ENCODE data around the gene ARHGAP6.

Gene ARHGAP6

GRCh38 chrX:11665168-11666111 is at the start of gene ARHGAP6:
Gene ARHGAP6 (minus strand): TSS chrX:11665920. CDS start chrX:11664828, 1,092 bp downstream.
- no peak for DNase-seq (ENCODE audit: low read depth)

DNA sequence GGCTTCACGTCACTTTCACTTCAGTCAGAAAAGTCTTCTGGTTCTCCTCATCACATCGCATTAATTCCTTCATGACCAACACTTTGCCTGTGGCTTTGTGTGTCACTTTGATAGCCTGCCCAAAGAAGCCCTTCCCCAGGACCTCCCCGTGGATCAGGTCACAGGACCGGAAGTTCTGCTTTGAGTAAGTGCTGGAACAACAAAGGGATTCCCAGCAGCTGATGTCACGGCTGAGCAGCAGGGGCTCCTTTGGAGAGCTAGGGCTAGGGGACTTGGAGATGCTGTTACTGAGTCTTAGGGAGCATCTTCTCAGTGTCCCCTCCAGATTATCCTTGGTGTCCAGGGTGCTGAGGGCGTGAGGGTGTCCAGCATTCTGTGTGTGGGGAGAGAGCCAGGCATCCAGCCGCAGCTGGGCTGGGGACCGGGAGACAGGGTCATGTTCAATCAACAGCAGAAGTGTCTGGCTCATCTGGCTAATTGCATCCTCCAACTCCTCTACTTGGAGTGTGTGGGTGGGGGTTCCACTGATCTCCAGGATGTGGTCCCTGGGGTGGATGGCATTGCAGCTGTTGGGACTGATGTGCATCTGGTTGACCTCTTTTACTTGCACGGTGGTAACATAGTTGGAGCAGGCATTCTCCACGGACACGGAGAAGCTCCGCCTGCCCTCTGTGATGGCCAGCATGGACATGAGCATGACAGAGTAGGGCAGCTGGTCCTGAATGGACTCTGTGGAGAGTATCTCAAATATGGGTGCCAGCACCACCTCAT is 39.2 kb upstream of the ARHGAP6 start:
- no peak for DNase-seq (ENCODE audit: low read depth)

- no peak for DNase-seq (ENCODE audit: low read depth)
Measured at GRCh38 chrX:11703855-11704254, 38.1 kb upstream of the ARHGAP6 start.

- DNase-seq (ENCODE audit: low read depth) = no peak
Measured at GRCh38 chrX:11702965-11703631, 37.4 kb upstream of the ARHGAP6 start.

- no peak for DNase-seq (ENCODE audit: low read depth)
Measured at GRCh38 chrX:11702420-11702819, 36.7 kb upstream of the ARHGAP6 start.

DNA sequence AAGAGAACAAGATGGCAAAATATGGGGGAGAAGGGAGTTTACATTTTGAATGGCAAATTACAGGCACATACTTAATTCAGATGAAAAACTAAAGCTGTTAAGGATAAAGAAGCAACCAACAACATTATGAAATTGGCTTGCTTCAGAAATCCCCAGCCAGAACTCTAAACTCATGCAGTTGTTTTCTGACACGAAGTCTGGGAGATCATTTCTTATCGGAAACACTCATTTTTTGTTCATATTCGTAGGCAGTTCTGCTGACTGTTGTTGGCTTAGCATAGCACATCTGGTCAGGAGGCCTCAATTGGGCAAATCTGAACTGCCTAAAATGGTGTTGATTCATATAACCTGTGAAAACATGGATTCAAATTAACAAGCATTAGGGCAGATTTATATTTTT is 33.0 kb upstream of the ARHGAP6 start:
- DNase-seq (ENCODE audit: low read depth) = no peak

GRCh38 chrX:11688201-11688600 is 22.5 kb upstream of the ARHGAP6 start:
- no peak for DNase-seq (ENCODE audit: low read depth)

GRCh38 chrX:11687157-11687556 is 21.4 kb upstream of the ARHGAP6 start:
- no peak for DNase-seq (ENCODE audit: low read depth)

GRCh38 chrX:11683057-11683456 is 17.3 kb upstream of the ARHGAP6 start:
- DNase-seq (ENCODE audit: low read depth) = no peak

DNA sequence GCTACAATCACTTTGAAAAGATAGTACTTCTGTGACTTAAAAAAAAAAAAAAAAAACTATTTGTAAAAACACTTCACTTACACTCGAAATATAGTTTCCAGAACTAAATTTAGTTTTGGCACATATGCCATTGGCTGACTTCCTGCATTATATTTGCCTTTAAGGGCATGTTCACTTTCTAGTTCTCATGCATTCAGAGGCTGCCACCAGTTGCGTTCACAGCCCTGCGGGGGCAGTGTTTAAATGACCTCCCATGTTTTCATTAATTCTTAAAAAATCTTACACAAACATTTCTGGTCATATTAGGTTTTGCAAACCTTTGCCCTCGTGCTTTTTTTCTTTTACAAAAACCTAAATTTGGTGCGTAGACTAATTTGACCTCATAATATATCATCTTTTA is 12.4 kb upstream of the ARHGAP6 start:
- DNase-seq (ENCODE audit: low read depth) = no peak

- DNase-seq (ENCODE audit: low read depth) = no peak
Measured at GRCh38 chrX:11672213-11672612, 6.5 kb upstream of the ARHGAP6 start.

DNA sequence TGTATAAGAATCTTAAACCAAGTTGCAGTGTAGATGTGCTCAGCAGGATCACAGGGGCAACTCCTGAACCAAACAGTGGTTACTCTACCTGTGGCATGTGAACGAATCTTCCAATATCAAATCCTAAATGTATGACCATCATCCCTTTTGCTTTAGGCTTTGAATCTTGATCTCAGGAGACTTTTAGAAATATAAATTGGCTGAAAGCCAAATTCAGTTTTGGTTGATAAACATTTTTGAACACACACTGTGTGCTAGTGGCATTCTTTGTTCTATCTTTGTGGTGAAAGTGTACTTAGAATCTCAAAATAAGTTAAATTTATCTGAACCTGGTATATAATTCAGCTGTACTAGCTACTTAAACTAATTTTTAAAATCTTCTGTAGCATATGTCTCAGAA is 4.6 kb upstream of the ARHGAP6 start:
- no peak for DNase-seq (ENCODE audit: low read depth)

- DNase-seq (ENCODE audit: low read depth) = no peak
Measured at GRCh38 chrX:11666952-11667685, 1.4 kb upstream of the ARHGAP6 start.

- DNase-seq (ENCODE audit: low read depth) = no peak
Measured at GRCh38 chrX:11666164-11666563, 444 bp upstream of the ARHGAP6 start.

DNA sequence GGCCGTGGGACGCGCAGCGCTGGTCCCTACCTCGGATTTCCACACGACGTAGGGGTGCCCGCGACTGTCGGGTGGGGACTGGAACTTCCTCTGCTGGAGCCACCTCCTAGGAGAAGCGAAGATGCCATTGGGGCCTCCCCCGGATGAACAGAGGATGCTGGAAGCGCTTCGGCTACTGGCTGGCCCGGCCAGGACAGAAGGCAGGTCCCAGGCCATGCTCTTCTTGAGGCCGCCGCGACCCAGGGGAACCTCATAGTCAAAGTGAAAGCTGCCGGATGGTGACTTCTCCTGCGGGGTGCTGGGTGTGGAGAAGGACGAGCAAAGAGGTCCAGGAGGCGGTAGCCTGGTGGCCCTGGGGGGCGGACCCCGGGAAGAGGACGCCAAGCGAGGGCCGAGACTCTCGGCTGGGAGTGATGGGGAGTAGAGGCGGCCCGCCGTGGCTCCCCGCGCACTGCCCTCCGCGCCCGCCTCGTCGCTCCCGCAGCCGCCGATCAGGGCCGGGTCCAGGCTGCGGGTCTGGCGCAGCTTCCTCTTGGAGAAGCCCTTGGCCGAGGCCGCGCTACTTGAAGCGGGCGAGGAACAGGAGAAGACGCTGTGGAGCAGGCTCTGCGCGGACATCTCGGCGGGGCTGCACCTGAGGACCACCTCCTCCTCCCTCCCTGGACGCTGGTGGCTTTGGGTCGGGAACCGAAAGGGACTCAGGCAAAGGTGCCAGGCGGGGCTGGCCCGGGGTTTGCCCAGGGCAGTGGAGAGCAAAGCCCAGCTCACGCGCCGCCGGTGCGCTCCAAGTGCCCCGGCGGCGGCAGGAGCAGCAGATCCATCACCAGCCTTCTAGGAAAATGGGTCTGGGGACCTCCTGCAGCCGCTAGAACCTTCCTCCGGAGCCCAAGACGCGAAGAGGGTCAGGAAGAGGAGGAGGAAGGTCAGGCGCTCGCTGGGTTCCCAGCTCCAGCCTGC is 1.2 kb downstream of the ARHGAP6 start:
- no peak for DNase-seq (ENCODE audit: low read depth)

- no peak for DNase-seq (ENCODE audit: low read depth)
Measured at GRCh38 chrX:11663875-11664210, 1.9 kb downstream of the ARHGAP6 start.

DNA sequence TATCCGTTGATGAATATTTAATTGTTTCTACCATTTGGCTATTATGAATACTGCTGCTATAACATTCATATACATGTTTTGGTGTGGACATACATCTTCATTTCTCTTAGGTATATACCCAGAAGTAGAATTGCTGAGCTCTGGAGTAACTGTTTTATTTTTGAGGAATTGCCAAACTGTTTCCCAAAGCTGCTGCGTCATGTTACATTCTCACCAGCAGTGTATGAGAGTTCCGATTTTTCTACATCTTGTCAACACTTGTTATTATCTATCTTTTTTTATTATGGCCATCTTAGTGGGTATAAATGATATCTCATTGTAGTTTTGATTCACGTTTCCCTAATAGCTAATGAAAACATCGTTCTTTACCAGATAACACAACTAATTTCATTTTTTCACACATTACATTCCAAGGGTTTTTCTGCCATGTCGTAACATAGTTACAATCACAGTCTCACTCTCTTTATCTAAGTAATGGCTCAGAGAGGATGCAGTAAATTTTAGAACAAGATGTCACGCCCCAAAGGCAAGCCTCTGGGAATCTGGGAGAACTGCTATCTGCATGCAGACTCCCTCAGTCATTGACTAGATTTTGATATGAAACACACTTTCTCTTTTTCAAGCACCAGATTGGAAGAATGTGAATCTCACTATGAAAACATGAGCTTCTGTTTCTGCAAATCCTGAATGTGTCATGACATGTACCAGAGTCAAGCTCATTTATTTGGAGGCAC is 10.3 kb downstream of the ARHGAP6 start:
- no peak for DNase-seq (ENCODE audit: low read depth)

GRCh38 chrX:11648705-11649519 is 16.8 kb downstream of the ARHGAP6 start:
- DNase-seq (ENCODE audit: low read depth) = no peak

DNA sequence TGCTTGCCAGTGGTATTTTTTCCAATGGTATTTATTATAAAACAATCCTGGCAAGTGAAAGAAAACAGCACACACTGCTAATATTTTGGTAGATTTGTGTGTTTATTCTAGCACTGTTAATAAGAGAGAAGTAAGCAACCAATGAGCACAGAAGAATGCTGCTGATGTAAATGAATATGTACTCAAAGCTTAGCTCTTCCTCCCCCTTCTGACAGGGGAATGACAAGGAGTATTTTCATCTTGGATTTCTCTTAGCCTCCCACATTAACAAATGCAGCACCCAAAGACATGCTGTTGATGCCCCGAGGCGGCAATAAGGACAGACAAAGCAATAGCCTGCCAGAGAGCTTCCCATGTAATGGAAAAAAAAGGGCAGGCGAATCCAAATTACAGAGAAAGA is 18.6 kb downstream of the ARHGAP6 start:
- DNase-seq (ENCODE audit: low read depth) = no peak
